BLaER1 treated with 17β-estradiol and CSF1 and Interleukin-3, amounts not matched to agents 10 nM and 100 nM (cell line): Measurements from ENCODE around the gene ST3GAL6.

Source experiments
- H3K27ac ChIP-seq, 11 experiments: shearing (Covaris generic); formaldehyde crosslinking; 2 replicates each; pipeline ENCODE4 v1.8.1; 2022
- H3K27me3 ChIP-seq, 11 experiments: shearing (Covaris generic); formaldehyde crosslinking; 2 replicates each; pipeline ENCODE4 v1.8.1; 2022
- H3K36me3 ChIP-seq, 11 experiments: shearing (Covaris generic); formaldehyde crosslinking; 2 replicates each; pipeline ENCODE4 v1.8.1; 2022
- H3K4me1 ChIP-seq, 10 experiments: shearing (Covaris generic); formaldehyde crosslinking; 2 replicates each; pipeline ENCODE4 v1.8.1; 2022
- H3K4me2 ChIP-seq, 11 experiments: shearing (Covaris generic); formaldehyde crosslinking; 2 replicates each; pipeline ENCODE4 v1.8.1; 2022
- H3K4me3 ChIP-seq, 10 experiments: shearing (Covaris generic); formaldehyde crosslinking; 2 replicates each; pipeline ENCODE4 v1.8.1; 2022
- H3K9ac ChIP-seq, 11 experiments: shearing (Covaris generic); formaldehyde crosslinking; 2 replicates each; pipeline ENCODE4 v1.8.1; 2022
- H3K9me3 ChIP-seq, 11 experiments: shearing (Covaris generic); formaldehyde crosslinking; replicated peaks in 1 of 11; 2 replicates each; pipeline ENCODE4 v1.8.1; 2022
- H4K20me1 ChIP-seq, 11 experiments: shearing (Covaris generic); formaldehyde crosslinking; 2 replicates each; pipeline ENCODE4 v1.8.1; 2022
- Cebpa-rat ChIP-seq, 11 experiments: shearing (Covaris generic); IDR thresholded peaks; 2 replicates each; pipeline ENCODE4 v1.8.1; 2022

ST3GAL6 gene, protein sequence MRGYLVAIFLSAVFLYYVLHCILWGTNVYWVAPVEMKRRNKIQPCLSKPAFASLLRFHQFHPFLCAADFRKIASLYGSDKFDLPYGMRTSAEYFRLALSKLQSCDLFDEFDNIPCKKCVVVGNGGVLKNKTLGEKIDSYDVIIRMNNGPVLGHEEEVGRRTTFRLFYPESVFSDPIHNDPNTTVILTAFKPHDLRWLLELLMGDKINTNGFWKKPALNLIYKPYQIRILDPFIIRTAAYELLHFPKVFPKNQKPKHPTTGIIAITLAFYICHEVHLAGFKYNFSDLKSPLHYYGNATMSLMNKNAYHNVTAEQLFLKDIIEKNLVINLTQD

DNA sequence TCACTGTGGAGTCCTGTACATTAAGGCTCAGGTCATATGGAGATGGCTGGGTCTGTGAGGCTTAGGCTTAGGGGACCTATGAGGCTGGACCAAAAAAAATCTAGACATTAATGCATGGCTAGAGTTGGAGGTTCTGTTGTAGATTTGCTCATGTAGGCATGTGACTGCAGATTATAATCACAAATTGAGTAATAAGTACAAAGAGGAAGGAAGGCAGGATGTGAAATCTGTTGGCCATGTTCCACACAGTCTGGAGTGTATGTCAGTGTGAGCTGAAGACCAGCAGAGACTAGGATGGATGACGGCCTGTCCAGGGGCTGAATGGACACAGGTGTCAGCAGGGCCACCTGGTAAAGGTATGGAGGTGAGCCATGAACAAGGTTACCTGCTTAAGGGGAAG, at the start of gene ST3GAL6:
Gene ST3GAL6, plus strand, starts transcription at position 265 of the 400 bp plus-strand sequence. CDS start 5,101 bp downstream, outside the sequence.
- Histone ChIP-seq H3K4me2 (peak within 1 kb of the TSS; percentile 40 to 97 (median 83)), H3K4me3 (peak within 1 kb of the TSS in 8 of 10 experiments; percentile 32 to 91 (median 68); a peak in 15 of 20 replicates), H3K4me1 (peaks cover 24 to 83% (median 50%) of the 10 kb centered on the region in 10 experiments)

DNA sequence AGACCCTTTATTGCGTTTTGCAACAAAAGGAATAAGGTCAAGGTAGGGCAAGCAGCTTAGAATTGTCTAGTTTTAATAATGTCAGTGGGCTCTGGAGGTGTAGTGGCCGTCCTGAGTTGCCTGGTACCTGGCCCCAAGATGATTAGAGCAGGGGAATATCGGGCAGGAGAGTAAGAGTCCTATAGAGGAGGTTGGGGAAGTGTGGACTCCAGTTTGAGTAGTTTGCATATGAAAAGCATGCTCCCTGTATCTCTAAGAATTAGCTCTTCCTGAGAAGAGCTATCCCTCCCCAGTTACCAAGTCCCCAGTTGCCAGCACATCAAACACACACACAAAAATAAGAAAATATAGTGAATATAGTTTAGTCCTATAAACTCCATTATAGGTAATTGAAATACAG, 49.2 kb upstream of the ST3GAL6 start:
- H4K20me1 ChIP-seq = no peaks in the 10 kb centered on the region
- no peak overlapping the region for H3K4me3 ChIP-seq
- no peak overlapping the region for H3K9ac ChIP-seq
- peaks cover 8 to 42% (median 10%) of the 10 kb centered on the region in 10 experiments; a peak in 17 of 20 replicates for H3K4me1 ChIP-seq
- TF ChIP-seq Cebpa-rat (IDR thresholded peaks at IDR 0.05) = no peak
- no peak overlapping the region for H3K4me2 ChIP-seq
- no peaks in the 10 kb centered on the region for H3K36me3 ChIP-seq
- no peaks in the 10 kb centered on the region for H3K9me3 ChIP-seq
- H3K27me3 ChIP-seq = no peaks in the 10 kb centered on the region
- H3K27ac ChIP-seq = no peak overlapping the region

More for the DNA sequence above, at the start of gene ST3GAL6:
- TF ChIP-seq Cebpa-rat (IDR thresholded peaks at IDR 0.05) = peak in 8 of 11 experiments; percentile 46 to 88 (median 68); a peak in 9 of 22 replicates
- H3K36me3 ChIP-seq = peaks cover 0 to 31% (median 0%) of the 10 kb centered on the region in 11 experiments; a peak in 7 of 22 replicates
- peak within 1 kb of the TSS in 9 of 11 experiments; percentile 47 to 95 (median 83); a peak in 17 of 22 replicates for H3K9ac ChIP-seq
- peak within 1 kb of the TSS; percentile 58 to 97 (median 85); a peak in 21 of 22 replicates for H3K27ac ChIP-seq
- H3K9me3 ChIP-seq = no peaks in the 10 kb centered on the region
- H3K27me3 ChIP-seq = no peaks in the 10 kb centered on the region
- H4K20me1 ChIP-seq = peaks cover 0 to 36% (median 0%) of the 10 kb centered on the region in 11 experiments; a peak in 5 of 22 replicates

DNA sequence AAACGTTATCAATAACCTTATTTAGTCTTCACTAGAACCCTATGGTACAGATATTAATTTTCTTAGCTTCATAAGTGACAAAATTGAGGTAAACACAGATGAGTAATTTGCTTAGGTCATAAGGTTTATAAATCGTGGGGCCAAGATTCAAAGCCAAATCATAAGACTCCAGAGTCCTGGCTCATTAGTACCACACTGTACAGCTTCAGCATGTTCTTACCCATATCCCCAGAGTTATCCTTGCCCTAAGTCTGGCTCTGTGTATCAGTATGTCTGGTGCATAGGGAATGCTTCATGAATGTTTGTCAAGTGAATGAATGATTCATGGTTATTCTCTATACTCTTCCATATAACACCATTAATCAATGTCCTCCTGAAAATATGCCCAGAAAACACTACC, 45.6 kb upstream of the ST3GAL6 start:
- no peak for TF ChIP-seq Cebpa-rat (IDR thresholded peaks at IDR 0.05)
- H3K27ac ChIP-seq = no peak overlapping the region
- H3K4me1 ChIP-seq = peaks cover 0 to 18% (median 0%) of the 10 kb centered on the region in 10 experiments; a peak in 6 of 20 replicates

DNA sequence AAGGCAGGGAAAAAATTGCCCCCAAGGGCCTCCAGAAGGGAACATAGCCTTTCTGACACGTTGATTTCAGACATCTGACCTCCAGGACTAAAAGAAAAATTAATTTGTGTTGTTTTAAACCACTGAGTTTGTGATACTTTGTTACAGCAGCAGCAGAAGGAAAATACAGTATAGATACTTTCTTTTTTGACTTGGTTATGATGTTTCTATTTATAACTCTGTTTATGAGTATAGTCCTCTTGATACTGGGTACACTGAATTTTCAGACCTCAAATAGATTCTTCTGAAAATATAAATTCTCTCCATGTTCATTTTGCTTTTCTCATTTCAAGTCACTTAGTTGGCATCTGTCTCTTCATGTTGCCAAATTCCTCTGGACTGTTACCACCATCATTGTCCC, 44.4 kb upstream of the ST3GAL6 start:
- Histone ChIP-seq H3K27ac (peak overlapping the region in 3 of 11 experiments; percentile 22 to 43 (median 29); a peak in 3 of 22 replicates), H3K4me3 (no peak overlapping the region), H3K4me1 (peaks cover 0 to 18% (median 0%) of the 10 kb centered on the region in 10 experiments; a peak in 6 of 20 replicates), H3K4me2 (peak overlapping the region in 3 of 11 experiments; percentile 20 to 49 (median 36); a peak in 5 of 22 replicates), H3K9ac (0 out of 22 replicates have a peak overlapping the region, but pooled peaks of 1 of the 11 experiments have one; percentile 26), H3K9me3 (no peaks in the 10 kb centered on the region), H3K27me3 (no peaks in the 10 kb centered on the region), H4K20me1 (no peaks in the 10 kb centered on the region), H3K36me3 (no peaks in the 10 kb centered on the region)
- TF ChIP-seq Cebpa-rat (IDR thresholded peaks at IDR 0.05) = no peak

More for the DNA sequence above, 45.6 kb upstream of the ST3GAL6 start:
- Histone ChIP-seq H3K9ac (no peak overlapping the region), H3K27me3 (no peaks in the 10 kb centered on the region), H3K4me2 (no peak overlapping the region), H3K36me3 (no peaks in the 10 kb centered on the region), H3K4me3 (no peak overlapping the region), H3K9me3 (no peaks in the 10 kb centered on the region), H4K20me1 (no peaks in the 10 kb centered on the region)

DNA sequence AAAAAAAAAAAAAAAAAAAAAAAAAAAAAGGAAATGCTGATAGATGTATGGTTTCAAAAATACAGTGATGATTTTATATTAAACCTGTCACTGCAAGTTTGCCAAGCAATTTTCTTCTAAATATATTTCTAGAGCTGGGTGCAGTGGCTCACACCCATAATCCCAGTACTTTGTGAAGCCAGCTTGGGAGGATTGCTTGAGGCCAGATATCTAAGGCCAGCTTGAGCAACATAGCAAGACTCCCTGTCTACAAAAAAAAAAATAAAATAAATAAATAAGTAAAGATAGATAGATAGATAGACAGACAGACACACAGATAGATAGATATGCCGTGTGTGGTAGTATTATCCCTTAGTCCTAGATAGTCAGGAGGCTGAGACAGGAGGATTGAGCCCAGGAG, 41.4 kb upstream of the ST3GAL6 start:
- no peak overlapping the region for H3K4me2 ChIP-seq
- no peak overlapping the region for H3K4me3 ChIP-seq
- TF ChIP-seq Cebpa-rat (IDR thresholded peaks at IDR 0.05) = no peak
- no peak overlapping the region for H3K9ac ChIP-seq
- no peaks in the 10 kb centered on the region for H3K9me3 ChIP-seq
- H4K20me1 ChIP-seq = no peaks in the 10 kb centered on the region
- no peak overlapping the region for H3K27ac ChIP-seq
- no peaks in the 10 kb centered on the region for H3K27me3 ChIP-seq
- H3K4me1 ChIP-seq = peaks cover 0 to 34% (median 0%) of the 10 kb centered on the region in 10 experiments; a peak in 6 of 20 replicates
- no peaks in the 10 kb centered on the region for H3K36me3 ChIP-seq

DNA sequence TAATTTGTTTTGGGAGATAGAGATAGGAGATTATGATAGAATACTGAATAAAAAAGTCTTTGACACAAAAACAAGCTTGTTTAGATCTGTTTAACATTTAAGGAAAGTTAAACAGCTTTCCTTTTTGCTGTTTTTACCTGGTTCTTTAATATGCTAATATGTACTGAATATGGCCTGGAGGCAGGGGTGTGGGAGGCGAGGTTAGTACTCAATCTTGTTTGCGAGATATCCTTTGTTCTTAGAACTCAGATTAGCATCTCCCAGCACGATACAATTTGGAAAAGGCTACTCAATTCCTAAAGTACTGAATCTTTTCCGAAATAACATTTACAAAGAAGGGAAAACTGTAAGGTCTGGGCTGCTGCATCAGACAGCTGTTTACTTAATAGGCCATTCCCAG, 40.8 kb upstream of the ST3GAL6 start:
- Histone ChIP-seq H3K9ac (no peak overlapping the region), H3K36me3 (no peaks in the 10 kb centered on the region), H3K4me1 (peaks cover 0 to 39% (median 0%) of the 10 kb centered on the region in 10 experiments; a peak in 6 of 20 replicates), H3K4me3 (no peak overlapping the region), H3K27ac (no peak overlapping the region), H4K20me1 (no peaks in the 10 kb centered on the region), H3K9me3 (no peaks in the 10 kb centered on the region), H3K27me3 (no peaks in the 10 kb centered on the region), H3K4me2 (no peak overlapping the region)
- no peak for TF ChIP-seq Cebpa-rat (IDR thresholded peaks at IDR 0.05)

DNA sequence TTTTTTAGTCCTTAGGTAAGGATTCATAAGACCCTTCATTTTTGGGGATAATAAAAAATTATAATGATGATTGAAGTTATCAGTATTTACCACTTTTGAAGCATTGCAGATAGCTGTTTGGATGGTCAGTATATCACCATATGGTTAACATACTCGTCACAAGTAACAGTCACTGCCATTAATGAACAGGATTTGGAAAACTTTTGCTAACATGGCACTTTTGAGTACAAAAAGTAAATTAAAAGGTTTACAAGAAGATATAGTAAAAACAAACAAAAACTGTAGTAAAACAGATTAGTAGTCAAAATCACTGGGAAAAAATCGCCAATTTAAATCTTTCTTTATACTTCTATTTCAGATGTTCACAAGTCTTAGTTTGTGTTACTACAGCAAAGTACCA, 37.8 kb upstream of the ST3GAL6 start:
- Histone ChIP-seq H3K36me3 (no peaks in the 10 kb centered on the region), H3K27ac (no peak overlapping the region), H3K27me3 (no peaks in the 10 kb centered on the region), H3K4me3 (no peak overlapping the region), H3K9me3 (no peaks in the 10 kb centered on the region), H3K4me2 (peak overlapping the region in 2 of 11 experiments; percentile 48 to 54; a peak in 3 of 22 replicates), H3K9ac (no peak overlapping the region), H4K20me1 (no peaks in the 10 kb centered on the region), H3K4me1 (peaks cover 0 to 51% (median 6%) of the 10 kb centered on the region in 10 experiments; a peak in 10 of 20 replicates)
- TF ChIP-seq Cebpa-rat (IDR thresholded peaks at IDR 0.05) = no peak

DNA sequence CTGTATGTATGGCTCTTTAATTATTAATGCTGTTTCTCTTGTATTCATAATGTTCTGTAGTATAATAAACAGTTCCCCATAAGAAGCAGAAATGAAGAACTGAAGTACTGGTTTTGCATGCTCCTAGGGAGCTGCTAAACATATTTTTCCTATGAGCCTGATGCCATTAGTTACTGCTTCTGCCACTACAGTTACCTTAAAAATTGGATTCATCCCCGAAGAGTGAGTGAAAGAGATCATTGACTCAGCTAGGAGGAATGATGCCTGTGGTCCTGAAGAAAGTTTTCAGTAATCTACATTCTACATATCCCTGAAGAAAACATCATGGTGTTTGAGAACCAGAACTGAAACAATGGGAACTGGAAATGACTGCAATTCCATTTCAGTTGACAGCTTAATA, 37.1 kb upstream of the ST3GAL6 start:
- Histone ChIP-seq H3K4me3 (no peak overlapping the region), H3K36me3 (no peaks in the 10 kb centered on the region), H3K27me3 (no peaks in the 10 kb centered on the region), H3K9me3 (no peaks in the 10 kb centered on the region), H3K4me2 (peak overlapping the region in 2 of 11 experiments; percentile 48 to 54; a peak in 4 of 22 replicates), H3K27ac (peak overlapping the region in 2 of 11 experiments; percentile 5 to 29; a peak in 2 of 22 replicates), H3K4me1 (peaks cover 0 to 58% (median 11%) of the 10 kb centered on the region in 10 experiments; a peak in 11 of 20 replicates), H3K9ac (no peak overlapping the region), H4K20me1 (no peaks in the 10 kb centered on the region)
- no peak for TF ChIP-seq Cebpa-rat (IDR thresholded peaks at IDR 0.05)

DNA sequence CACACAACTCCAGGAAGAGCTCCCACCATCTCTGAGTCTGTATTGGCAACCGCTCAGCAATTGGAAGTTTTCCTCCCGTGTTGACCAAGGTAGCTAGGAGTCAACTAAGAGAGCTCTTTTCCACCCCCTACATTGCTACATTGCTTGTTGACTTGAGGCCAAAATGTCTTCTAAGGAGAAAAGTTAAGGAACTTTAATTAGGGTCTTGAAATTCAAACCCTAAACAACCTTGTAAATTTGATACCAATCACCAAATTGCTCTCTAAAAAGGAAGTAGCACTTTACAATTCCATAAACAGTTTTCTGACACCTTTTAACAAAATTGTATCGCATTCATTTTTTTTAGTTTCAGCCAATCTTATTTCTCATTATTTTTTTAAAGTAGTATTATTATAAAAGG, 35.5 kb upstream of the ST3GAL6 start:
- Histone ChIP-seq H3K4me1 (peaks cover 0 to 62% (median 13%) of the 10 kb centered on the region in 10 experiments; a peak in 11 of 20 replicates), H3K27ac (peak overlapping the region in 2 of 11 experiments; percentile 21 to 85; a peak in 2 of 22 replicates), H3K4me2 (peak overlapping the region in 2 of 11 experiments; percentile 76; a peak in 2 of 22 replicates), H3K9ac (no peak overlapping the region), H3K9me3 (peaks cover 8 to 16% (median 11%) of the 10 kb centered on the region in 11 experiments), H3K27me3 (no peaks in the 10 kb centered on the region), H3K4me3 (no peak overlapping the region), H4K20me1 (no peaks in the 10 kb centered on the region), H3K36me3 (no peaks in the 10 kb centered on the region; a peak in 1 of 22 replicates)
- no peak for TF ChIP-seq Cebpa-rat (IDR thresholded peaks at IDR 0.05)
